MM.1S (cell line): ENCODE measurements around the gene SIK2.

Source experiments
- DNase-seq: peaks from one replicate; pipeline ENCODE4 v3.0.0-alpha.2; 2015
- H2AFZ ChIP-seq: fragments of 300-600 bp; sonication (generic); 2 replicates; pipeline ENCODE4 v1.6.0; 2016; ENCODE audit warnings: antibody characterized with exemption, low read length
- H3F3A ChIP-seq: fragments of 300-600 bp; sonication (generic); 2 replicates; pipeline ENCODE4 v1.6.1; 2016; ENCODE audit warnings: mild to moderate bottlenecking, antibody characterized with exemption, low read length, moderate library complexity, mixed read lengths; ENCODE audit not compliant: insufficient read depth
- H3K27ac ChIP-seq: fragments of 300-600 bp; sonication (generic); 2 replicates; pipeline ENCODE4 v1.5.1; 2016; ENCODE audit warnings: mild to moderate bottlenecking, low read length
- H3K27me3 ChIP-seq: fragments of 300-600 bp; sonication (generic); replicated peaks from 2 replicates; pipeline ENCODE4 v1.6.0; 2016; ENCODE audit warnings: low read length; ENCODE audit not compliant: insufficient read depth
- H3K36me3 ChIP-seq: fragments of 300-600 bp; sonication (generic); replicated peaks from 2 replicates; pipeline ENCODE4 v1.6.1; 2016; ENCODE audit warnings: mild to moderate bottlenecking, low read length, mixed read lengths; ENCODE audit not compliant: insufficient read depth
- H3K4me1 ChIP-seq: fragments of 300-600 bp; sonication (generic); 2 replicates; pipeline ENCODE4 v1.6.1; 2016; ENCODE audit warnings: low read length, mixed read lengths
- H3K4me2 ChIP-seq: fragments of 300-600 bp; sonication (generic); 2 replicates; pipeline ENCODE4 v1.6.0; 2016; ENCODE audit warnings: low read depth, low read length
- H3K4me3 ChIP-seq: fragments of 300-600 bp; sonication (generic); 2 replicates; pipeline ENCODE4 v1.5.1; 2016; ENCODE audit warnings: low read length, mixed read lengths
- H3K79me2 ChIP-seq: fragments of 300-600 bp; sonication (generic); 2 replicates; pipeline ENCODE4 v1.6.1; 2016; ENCODE audit warnings: mixed run types, low read length, mixed read lengths
- H3K9ac ChIP-seq: fragments of 300-600 bp; sonication (generic); 2 replicates; pipeline ENCODE4 v1.6.1; 2016; ENCODE audit warnings: low read length, mixed read lengths
- H3K9me2 ChIP-seq: fragments of 300-600 bp; sonication (generic); replicated peaks from 2 replicates; pipeline ENCODE4 v1.6.1; 2016; ENCODE audit warnings: mild to moderate bottlenecking, low read length, mixed read lengths; ENCODE audit not compliant: insufficient read depth
- H3K9me3 ChIP-seq: fragments of 300-600 bp; sonication (generic); replicated peaks from 2 replicates; pipeline ENCODE4 v1.6.1; 2016; ENCODE audit warnings: mild to moderate bottlenecking, low read length, mixed read lengths; ENCODE audit not compliant: insufficient read depth
- H4K20me1 ChIP-seq: fragments of 300-600 bp; sonication (generic); 2 replicates; pipeline ENCODE4 v1.6.1; 2016; ENCODE audit warnings: mild to moderate bottlenecking, low read length, moderate library complexity, mixed read lengths; ENCODE audit not compliant: insufficient read depth
- CTCF ChIP-seq: fragments of 300-600 bp; sonication (generic); IDR thresholded peaks from 2 replicates; pipeline ENCODE4 v1.5.1; 2016; ENCODE audit warnings: antibody characterized with exemption, low read length, mixed read lengths
- EZH2 ChIP-seq: fragments of 300-600 bp; sonication (generic); optimal IDR thresholded peaks from 2 replicates; pipeline ENCODE3; 2017; ENCODE audit warnings: low read depth, mild to moderate bottlenecking, antibody characterized with exemption, low read length, mixed read lengths
- EZH2phosphoT487 ChIP-seq: fragments of 300-600 bp; sonication (generic); IDR thresholded peaks from 2 replicates; pipeline ENCODE4 v1.6.1; 2018; ENCODE audit warnings: antibody characterized with exemption, low read length

SIK2 gene

GRCh38 chr11:111637885-111638284 is 35.6 kb downstream of the SIK2 start:
- TF ChIP-seq EZH2phosphoT487 = no peak
- no peak for TF ChIP-seq EZH2
- no peak for TF ChIP-seq CTCF
- Histone ChIP-seq H3K4me2 (no peak overlapping the region), H3K9me2 (no peaks in the 10 kb centered on the region), H3K4me3 (no peak overlapping the region), H3F3A (0 out of 2 replicates have a peak, but pooled peaks cover 3% of the 10 kb centered on the region), H3K27ac (no peak overlapping the region), H3K36me3 (no peaks in the 10 kb centered on the region), H3K9me3 (no peaks in the 10 kb centered on the region), H3K79me2 (0 out of 2 replicates have a peak, but pooled peaks cover 4% of the 10 kb centered on the region), H2AFZ (no peak overlapping the region), H3K27me3 (no peaks in the 10 kb centered on the region), H3K9ac (no peak overlapping the region), H3K4me1 (peaks cover 20% of the 10 kb centered on the region), H4K20me1 (no peaks in the 10 kb centered on the region)
- DNase-seq = no peak

DNA sequence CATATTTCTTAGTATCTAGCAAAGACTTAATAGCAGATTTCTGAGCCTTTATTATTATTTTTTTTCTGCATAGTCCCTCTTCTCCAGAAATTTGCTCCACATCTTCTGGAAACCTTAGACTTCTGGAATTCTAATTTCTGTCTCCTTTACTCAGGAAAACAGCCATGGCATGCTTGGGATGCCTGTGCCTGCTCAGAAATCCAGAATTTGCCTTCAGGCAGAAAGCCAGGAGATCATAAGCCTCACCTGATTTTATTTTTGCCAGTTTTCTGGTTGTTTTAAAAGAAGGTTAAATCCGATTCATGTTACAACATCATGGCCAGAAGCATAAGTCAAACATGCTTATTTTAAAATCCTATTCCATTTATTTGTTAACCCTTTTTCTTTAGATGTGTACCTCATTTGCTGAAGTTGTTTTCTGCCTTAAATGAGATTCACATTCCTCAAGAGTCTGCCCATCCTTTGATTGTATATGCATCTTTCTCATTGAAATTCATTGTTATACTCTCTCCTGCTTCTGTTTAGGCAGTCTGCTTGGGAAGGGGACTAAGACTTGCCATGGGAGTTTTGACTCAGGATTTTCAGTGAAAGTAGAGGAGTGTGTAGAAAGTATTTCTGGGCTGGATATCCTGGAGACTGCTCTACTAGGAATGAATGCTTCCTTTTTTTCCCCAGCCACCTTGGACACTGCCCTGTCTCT is 37.1 kb downstream of the SIK2 start:
- H3K79me2 ChIP-seq = 0 out of 2 replicates have a peak, but pooled peaks cover 4% of the 10 kb centered on the region
- no peak overlapping the region for H2AFZ ChIP-seq
- no peak overlapping the region for H3K27ac ChIP-seq
- no peak overlapping the region for H3K9ac ChIP-seq
- TF ChIP-seq CTCF (no peak), EZH2phosphoT487 (no peak), EZH2 (no peak)
- H4K20me1 ChIP-seq = no peaks in the 10 kb centered on the region
- H3K27me3 ChIP-seq = no peaks in the 10 kb centered on the region
- H3K4me1 ChIP-seq = peaks cover 5% of the 10 kb centered on the region
- DNase-seq = no peak
- H3K4me3 ChIP-seq = no peak overlapping the region
- no peaks in the 10 kb centered on the region for H3K9me3 ChIP-seq
- no peak overlapping the region for H3K4me2 ChIP-seq
- H3K36me3 ChIP-seq = no peaks in the 10 kb centered on the region
- 0 out of 2 replicates have a peak, but pooled peaks cover under 1% of the 10 kb centered on the region for H3F3A ChIP-seq
- no peaks in the 10 kb centered on the region for H3K9me2 ChIP-seq

DNA sequence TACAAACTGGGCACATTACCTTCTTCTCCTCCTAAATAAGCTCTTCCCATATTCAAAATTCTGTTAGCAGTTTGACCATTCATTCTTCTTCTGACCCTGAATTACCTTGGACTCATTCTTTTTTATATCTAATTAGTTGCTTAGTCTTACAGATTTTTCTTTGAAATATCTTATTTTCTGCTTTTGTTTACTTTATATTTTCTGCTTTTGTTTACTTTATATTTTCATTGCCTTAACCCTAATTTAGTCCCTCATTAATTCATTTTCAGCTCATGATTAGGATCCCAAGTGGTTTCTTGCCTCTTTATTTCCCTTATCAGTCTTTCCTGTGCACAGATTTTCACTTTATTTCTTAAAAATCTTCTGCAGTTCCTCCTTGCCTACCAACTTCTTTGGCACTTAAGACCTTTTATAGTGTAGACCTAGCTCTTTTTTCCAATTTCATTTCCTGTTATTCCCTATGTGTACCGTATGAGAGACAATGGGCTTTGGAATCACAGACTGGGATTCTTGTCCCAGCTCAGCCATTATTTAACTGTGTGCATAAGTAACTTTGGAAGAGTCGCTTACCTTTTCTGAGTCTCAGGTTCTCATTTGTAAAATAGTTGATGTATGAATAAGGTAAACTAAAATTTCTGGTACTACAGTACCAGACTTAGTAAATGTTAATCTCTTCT is 39.2 kb downstream of the SIK2 start:
- Histone ChIP-seq H4K20me1 (no peaks in the 10 kb centered on the region), H3K79me2 (no peaks in the 10 kb centered on the region), H3K4me3 (no peak overlapping the region), H3K4me1 (no peaks in the 10 kb centered on the region), H2AFZ (no peak overlapping the region), H3K9me3 (no peaks in the 10 kb centered on the region), H3F3A (no peaks in the 10 kb centered on the region), H3K4me2 (no peak overlapping the region), H3K9me2 (no peaks in the 10 kb centered on the region), H3K27ac (no peak overlapping the region), H3K27me3 (no peaks in the 10 kb centered on the region), H3K36me3 (no peaks in the 10 kb centered on the region), H3K9ac (no peak overlapping the region)
- TF ChIP-seq EZH2 (no peak), CTCF (no peak), EZH2phosphoT487 (no peak)
- DNase-seq = no peak
